ENCODE results near the gene NOX4. TPM values are rescaled to one million over a fixed set of nuclear protein-coding genes. Genes with fewer than 3 reads are reported as not detected.

NOX4 gene
- 11.5 TPM for total RNA-seq (ENCODE audit: unreplicated experiment)
- long read RNA-seq, partial matches to known transcripts, result 3 of 9 reads
- long read RNA-seq, other reads (novel, unspliced or antisense), result 4 of 9 reads

DNA sequence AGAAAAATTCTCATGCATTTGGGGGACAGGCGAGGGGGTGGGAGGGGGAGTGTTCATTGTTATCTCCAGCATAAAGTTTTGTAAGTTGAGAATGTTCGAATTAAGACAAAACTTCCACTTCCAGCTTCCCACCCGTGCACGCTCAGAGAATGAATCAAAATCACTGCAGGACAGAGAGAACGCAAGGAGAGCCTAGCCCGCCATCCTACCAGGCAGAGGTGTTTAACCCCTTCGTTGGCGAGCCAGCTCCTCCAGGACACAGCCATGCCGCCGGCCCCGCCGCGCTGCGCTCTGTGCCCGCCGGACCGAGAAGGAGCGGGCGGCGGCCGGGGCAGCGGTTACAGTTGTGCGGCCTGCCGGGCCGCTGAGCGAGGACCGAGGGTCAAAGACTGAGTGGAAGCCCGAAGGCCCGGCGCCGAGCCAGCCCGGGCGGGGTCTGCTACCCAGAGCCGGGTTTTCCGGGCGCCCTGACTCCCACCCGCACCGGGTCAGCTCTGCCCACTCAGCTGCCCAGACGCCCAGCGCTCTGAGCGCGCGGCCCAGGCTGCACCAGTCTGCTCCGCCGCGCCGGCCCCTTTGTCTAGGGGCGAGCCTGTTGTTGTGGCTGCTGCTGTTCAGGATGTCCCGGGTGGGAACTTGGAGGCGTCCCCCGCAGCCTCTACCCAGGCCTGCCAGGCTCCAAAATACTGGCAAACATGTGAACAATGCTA is at the start of gene NOX4:
Gene NOX4, minus strand, starts transcription at position 395 of the 710 bp plus-strand sequence. Its CDS starts 129 bp downstream, at position 266.
- Mint-ChIP-seq H3K4me3 (ENCODE audit: unreplicated experiment) (peak within 1 kb of the TSS; percentile 93), H3K27ac (ENCODE audit: unreplicated experiment) (peak within 1 kb of the TSS; percentile 93)

DNA sequence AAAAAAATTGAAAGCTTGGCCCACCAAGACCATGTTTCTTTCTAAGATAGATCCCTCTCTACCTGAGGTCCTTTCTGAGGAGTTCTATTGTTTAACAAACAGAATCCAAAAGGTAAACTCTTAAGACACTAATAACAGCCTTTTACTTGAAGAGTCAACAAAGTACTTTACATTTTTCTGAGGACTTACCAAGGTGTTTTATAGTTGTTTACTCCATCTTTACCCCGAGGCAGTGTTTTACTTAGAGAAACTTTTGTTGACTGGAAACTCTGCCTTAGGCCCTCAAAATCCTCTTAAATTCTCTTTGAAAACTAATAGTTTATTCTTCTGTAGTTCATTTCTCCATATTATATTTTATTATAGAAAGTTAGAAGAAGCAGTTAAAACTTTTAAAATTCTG is 49.7 kb upstream of the NOX4 start:
- Mint-ChIP-seq H3K27ac (ENCODE audit: unreplicated experiment) (no peak overlapping the region), H3K36me3 (ENCODE audit: low read depth, unreplicated experiment) (no peaks in the 10 kb centered on the region), H3K4me3 (ENCODE audit: unreplicated experiment) (no peak overlapping the region), H3K27me3 (ENCODE audit: unreplicated experiment) (no peaks in the 10 kb centered on the region), H3K9me3 (ENCODE audit: unreplicated experiment) (no peaks in the 10 kb centered on the region), H3K4me1 (ENCODE audit: unreplicated experiment) (peaks cover 3% of the 10 kb centered on the region)
- DNase-seq (ENCODE audit: low spot score), result no peak
- TF ChIP-seq, protein P1, sequence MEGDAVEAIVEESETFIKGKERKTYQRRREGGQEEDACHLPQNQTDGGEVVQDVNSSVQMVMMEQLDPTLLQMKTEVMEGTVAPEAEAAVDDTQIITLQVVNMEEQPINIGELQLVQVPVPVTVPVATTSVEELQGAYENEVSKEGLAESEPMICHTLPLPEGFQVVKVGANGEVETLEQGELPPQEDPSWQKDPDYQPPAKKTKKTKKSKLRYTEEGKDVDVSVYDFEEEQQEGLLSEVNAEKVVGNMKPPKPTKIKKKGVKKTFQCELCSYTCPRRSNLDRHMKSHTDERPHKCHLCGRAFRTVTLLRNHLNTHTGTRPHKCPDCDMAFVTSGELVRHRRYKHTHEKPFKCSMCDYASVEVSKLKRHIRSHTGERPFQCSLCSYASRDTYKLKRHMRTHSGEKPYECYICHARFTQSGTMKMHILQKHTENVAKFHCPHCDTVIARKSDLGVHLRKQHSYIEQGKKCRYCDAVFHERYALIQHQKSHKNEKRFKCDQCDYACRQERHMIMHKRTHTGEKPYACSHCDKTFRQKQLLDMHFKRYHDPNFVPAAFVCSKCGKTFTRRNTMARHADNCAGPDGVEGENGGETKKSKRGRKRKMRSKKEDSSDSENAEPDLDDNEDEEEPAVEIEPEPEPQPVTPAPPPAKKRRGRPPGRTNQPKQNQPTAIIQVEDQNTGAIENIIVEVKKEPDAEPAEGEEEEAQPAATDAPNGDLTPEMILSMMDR (IDR thresholded peaks at IDR 0.05; ENCODE audit: unreplicated experiment), result no peak

More for the DNA sequence above, at the start of gene NOX4:
- H3K9me3 Mint-ChIP-seq (ENCODE audit: unreplicated experiment), result no peaks in the 10 kb centered on the region
- TF ChIP-seq, protein P1 (IDR thresholded peaks at IDR 0.05; ENCODE audit: unreplicated experiment), result no peak
- no peaks in the 10 kb centered on the region for H3K36me3 Mint-ChIP-seq (ENCODE audit: low read depth, unreplicated experiment)
- peak; percentile 77 for DNase-seq (ENCODE audit: low spot score)
- H3K27me3 Mint-ChIP-seq (ENCODE audit: unreplicated experiment), result peaks cover 2% of the 10 kb centered on the region
- peaks cover 7% of the 10 kb centered on the region for H3K4me1 Mint-ChIP-seq (ENCODE audit: unreplicated experiment)

DNA sequence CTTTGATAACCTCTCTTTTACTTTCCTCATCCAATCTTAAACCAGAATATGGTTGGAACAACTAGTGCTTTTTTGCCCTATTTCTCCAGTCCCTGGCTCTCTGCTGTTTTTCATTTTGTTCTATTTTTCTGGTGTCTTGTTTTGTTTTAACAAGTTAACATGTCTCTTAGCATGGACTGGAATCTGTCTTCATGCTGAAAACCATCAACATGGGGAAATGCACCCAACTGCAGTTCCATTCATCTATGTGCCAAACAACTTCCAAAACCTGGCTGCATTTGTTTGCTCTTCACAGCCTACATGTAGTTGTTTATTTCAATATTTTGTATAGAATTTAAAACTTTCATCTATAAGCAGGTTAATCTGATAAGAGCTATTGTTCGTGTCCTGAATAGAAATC is 46.8 kb upstream of the NOX4 start:
- TF ChIP-seq, protein P1 (IDR thresholded peaks at IDR 0.05; ENCODE audit: unreplicated experiment), result no peak
- H3K27me3 Mint-ChIP-seq (ENCODE audit: unreplicated experiment), result no peaks in the 10 kb centered on the region
- H3K27ac Mint-ChIP-seq (ENCODE audit: unreplicated experiment), result no peak overlapping the region
- H3K9me3 Mint-ChIP-seq (ENCODE audit: unreplicated experiment), result no peaks in the 10 kb centered on the region
- no peak overlapping the region for H3K4me3 Mint-ChIP-seq (ENCODE audit: unreplicated experiment)
- H3K36me3 Mint-ChIP-seq (ENCODE audit: low read depth, unreplicated experiment), result no peaks in the 10 kb centered on the region
- DNase-seq (ENCODE audit: low spot score), result no peak
- peaks cover 15% of the 10 kb centered on the region for H3K4me1 Mint-ChIP-seq (ENCODE audit: unreplicated experiment)

DNA sequence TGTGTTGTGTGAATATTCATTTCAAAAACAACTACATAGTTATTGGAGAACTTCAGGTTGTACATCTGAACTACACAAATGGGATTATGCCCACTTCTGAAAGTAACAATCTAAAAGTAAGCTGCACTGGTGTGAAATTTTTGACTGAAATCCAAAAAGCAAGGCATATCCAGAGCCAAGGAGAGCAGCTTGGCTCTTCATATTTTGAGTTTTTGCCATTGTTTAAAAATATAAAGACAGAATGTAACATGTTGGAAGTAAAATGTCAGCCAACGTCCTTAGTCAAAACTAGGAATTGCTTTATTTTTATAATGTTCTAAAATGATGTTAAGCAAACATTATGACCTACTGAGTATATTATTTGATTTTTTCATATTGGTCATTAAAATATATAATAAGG is 45.8 kb upstream of the NOX4 start:
- H3K9me3 Mint-ChIP-seq (ENCODE audit: unreplicated experiment), result no peaks in the 10 kb centered on the region
- TF ChIP-seq, protein P1 (IDR thresholded peaks at IDR 0.05; ENCODE audit: unreplicated experiment), result no peak
- no peaks in the 10 kb centered on the region for H3K36me3 Mint-ChIP-seq (ENCODE audit: low read depth, unreplicated experiment)
- DNase-seq (ENCODE audit: low spot score), result no peak
- no peaks in the 10 kb centered on the region for H3K27me3 Mint-ChIP-seq (ENCODE audit: unreplicated experiment)
- H3K4me1 Mint-ChIP-seq (ENCODE audit: unreplicated experiment), result peaks cover 15% of the 10 kb centered on the region
- no peak overlapping the region for H3K4me3 Mint-ChIP-seq (ENCODE audit: unreplicated experiment)
- no peak overlapping the region for H3K27ac Mint-ChIP-seq (ENCODE audit: unreplicated experiment)

DNA sequence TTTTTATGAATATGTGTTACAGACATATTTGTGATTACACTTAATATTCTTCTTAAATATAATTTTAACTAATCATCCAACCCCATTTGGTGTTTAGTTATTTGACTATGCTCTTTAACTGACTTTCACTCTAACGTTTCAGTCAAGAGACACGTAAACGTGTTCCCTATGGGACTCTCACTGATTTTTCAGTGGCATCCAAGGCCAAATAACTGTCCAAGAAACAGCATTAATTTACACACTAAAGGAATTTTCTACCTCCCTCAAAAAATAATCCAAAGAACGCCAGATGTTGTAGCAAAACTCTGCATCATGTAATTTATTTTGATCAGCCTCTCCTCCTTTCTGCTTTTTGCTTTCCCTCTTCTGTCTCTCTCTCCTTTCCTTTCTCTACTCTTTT is 44.0 kb upstream of the NOX4 start:
- Mint-ChIP-seq H3K9me3 (ENCODE audit: unreplicated experiment) (no peaks in the 10 kb centered on the region), H3K27ac (ENCODE audit: unreplicated experiment) (no peak overlapping the region), H3K27me3 (ENCODE audit: unreplicated experiment) (no peaks in the 10 kb centered on the region), H3K36me3 (ENCODE audit: low read depth, unreplicated experiment) (no peaks in the 10 kb centered on the region), H3K4me3 (ENCODE audit: unreplicated experiment) (no peak overlapping the region), H3K4me1 (ENCODE audit: unreplicated experiment) (peaks cover 11% of the 10 kb centered on the region)
- DNase-seq (ENCODE audit: low spot score), result no peak
- TF ChIP-seq, protein P1 (IDR thresholded peaks at IDR 0.05; ENCODE audit: unreplicated experiment), result no peak

All from endothelial cell (in vitro differentiated cells).